WERI-Rb-1 (cell line): ENCODE results near the gene SHISA7.

Experiments
- DNase-seq: peaks from one replicate; pipeline ENCODE4 v3.0.0-alpha.2; 2020
- H3K27ac ChIP-seq: fragments of 250-450 bp; sonication (Bioruptor Pico); 2 replicates; pipeline ENCODE4 v1.5.1; 2020; ENCODE audit warnings: mild to moderate bottlenecking, moderate library complexity
- H3K27me3 ChIP-seq: fragments of 250-450 bp; sonication (Bioruptor Pico); 2 replicates; pipeline ENCODE4 v1.5.1; 2021; ENCODE audit warnings: mild to moderate bottlenecking, low read depth, moderate library complexity; ENCODE audit not compliant: insufficient read depth, severe bottlenecking
- H3K36me3 ChIP-seq: fragments of 250-450 bp; sonication (Bioruptor Pico); 2 replicates; pipeline ENCODE4 v1.5.1; 2020; ENCODE audit warnings: mild to moderate bottlenecking, moderate library complexity
- H3K4me3 ChIP-seq: 2 replicates; pipeline ENCODE4 v1.5.1; 2011; ENCODE audit warnings: low read depth, mild to moderate bottlenecking, control low read depth, low read length
- H3K9me3 ChIP-seq: fragments of 250-450 bp; sonication (Bioruptor Pico); 2 replicates; pipeline ENCODE4 v1.5.1; 2021; ENCODE audit warnings: mild to moderate bottlenecking, moderate library complexity; ENCODE audit not compliant: severe bottlenecking
- CTCF ChIP-seq: IDR thresholded peaks from 2 replicates; pipeline ENCODE4 v1.5.1; 2011; ENCODE audit warnings: low read depth, mild to moderate bottlenecking, control low read depth, inconsistent platforms, low read length

Gene SHISA7

GRCh38 chr19:55384920-55385723, 58.0 kb downstream of the SHISA7 start:
- Histone ChIP-seq H3K27ac (peak overlapping the region; percentile 79), H3K27me3 (no peaks in the 10 kb centered on the region), H3K9me3 (no peaks in the 10 kb centered on the region), H3K4me3 (peak overlapping the region; percentile 85), H3K36me3 (peaks cover 40% of the 10 kb centered on the region)
- peak; percentile 98 for DNase-seq
- no peak for TF ChIP-seq CTCF

GRCh38 chr19:55384131-55384919, 58.8 kb downstream of the SHISA7 start, which contains the start of gene TMEM238:
Gene TMEM238, minus strand, starts transcription at chr19:55384292. Its CDS starts 33 bp downstream, at chr19:55384259.
- no peaks in the 10 kb centered on the region for H3K9me3 ChIP-seq
- no peaks in the 10 kb centered on the region for H3K27me3 ChIP-seq
- peak within 1 kb of the TSS; percentile 79 for H3K27ac ChIP-seq
- DNase-seq: no peak
- TF ChIP-seq CTCF: no peak
- H3K4me3 ChIP-seq: peak within 1 kb of the TSS; percentile 85
- peaks cover 32% of the 10 kb centered on the region for H3K36me3 ChIP-seq

GRCh38 chr19:55383279-55384130, 59.6 kb downstream of the SHISA7 start:
- H3K4me3 ChIP-seq: peak overlapping the region; percentile 37
- H3K9me3 ChIP-seq: no peaks in the 10 kb centered on the region
- peak; percentile 61 for DNase-seq
- peak overlapping the region; percentile 79 for H3K27ac ChIP-seq
- no peak for TF ChIP-seq CTCF
- peaks cover 24% of the 10 kb centered on the region for H3K36me3 ChIP-seq
- no peaks in the 10 kb centered on the region for H3K27me3 ChIP-seq

- no peak for TF ChIP-seq CTCF
- no peaks in the 10 kb centered on the region for H3K27me3 ChIP-seq
- DNase-seq: no peak
- peak overlapping the region; percentile 72 for H3K27ac ChIP-seq
- H3K4me3 ChIP-seq: peak overlapping the region; percentile 3; the same call in 1 of the 2 replicates
- H3K9me3 ChIP-seq: no peaks in the 10 kb centered on the region
- peaks cover 15% of the 10 kb centered on the region for H3K36me3 ChIP-seq
Observed at GRCh38 chr19:55382522-55383054, 60.5 kb downstream of the SHISA7 start.

- H3K9me3 ChIP-seq: no peaks in the 10 kb centered on the region
- H3K4me3 ChIP-seq: no peak overlapping the region
- peak overlapping the region; percentile 72 for H3K27ac ChIP-seq
- no peak for TF ChIP-seq CTCF
- no peaks in the 10 kb centered on the region for H3K27me3 ChIP-seq
- H3K36me3 ChIP-seq: peaks cover 9% of the 10 kb centered on the region
- no peak for DNase-seq
Observed at GRCh38 chr19:55382013-55382412, 61.1 kb downstream of the SHISA7 start.
